Posterior cingulate gyrus (tissue), 11 donors: ENCODE measurements around the gene ANKDD1B.
"Not testable (repeated sequence)": the region's sequence is repeated elsewhere in the genome, so short reads cannot be mapped to it uniquely, and the experiment has no call there.

Source experiments
- DNase-seq, 10 donors: peaks; one replicate each; pipeline versions ENCODE4 v3.0.0 to v3.0.0-alpha.2; 2020 to 2021; ENCODE audit warnings: mixed read lengths in 3 of 10
- intact Hi-C: fragments of 100-400 bp; cut with DNase I; formaldehyde crosslinking; loops from one replicate; pipeline ENCODE4 v1.15.1; 2023

The ANKDD1B gene

DNA sequence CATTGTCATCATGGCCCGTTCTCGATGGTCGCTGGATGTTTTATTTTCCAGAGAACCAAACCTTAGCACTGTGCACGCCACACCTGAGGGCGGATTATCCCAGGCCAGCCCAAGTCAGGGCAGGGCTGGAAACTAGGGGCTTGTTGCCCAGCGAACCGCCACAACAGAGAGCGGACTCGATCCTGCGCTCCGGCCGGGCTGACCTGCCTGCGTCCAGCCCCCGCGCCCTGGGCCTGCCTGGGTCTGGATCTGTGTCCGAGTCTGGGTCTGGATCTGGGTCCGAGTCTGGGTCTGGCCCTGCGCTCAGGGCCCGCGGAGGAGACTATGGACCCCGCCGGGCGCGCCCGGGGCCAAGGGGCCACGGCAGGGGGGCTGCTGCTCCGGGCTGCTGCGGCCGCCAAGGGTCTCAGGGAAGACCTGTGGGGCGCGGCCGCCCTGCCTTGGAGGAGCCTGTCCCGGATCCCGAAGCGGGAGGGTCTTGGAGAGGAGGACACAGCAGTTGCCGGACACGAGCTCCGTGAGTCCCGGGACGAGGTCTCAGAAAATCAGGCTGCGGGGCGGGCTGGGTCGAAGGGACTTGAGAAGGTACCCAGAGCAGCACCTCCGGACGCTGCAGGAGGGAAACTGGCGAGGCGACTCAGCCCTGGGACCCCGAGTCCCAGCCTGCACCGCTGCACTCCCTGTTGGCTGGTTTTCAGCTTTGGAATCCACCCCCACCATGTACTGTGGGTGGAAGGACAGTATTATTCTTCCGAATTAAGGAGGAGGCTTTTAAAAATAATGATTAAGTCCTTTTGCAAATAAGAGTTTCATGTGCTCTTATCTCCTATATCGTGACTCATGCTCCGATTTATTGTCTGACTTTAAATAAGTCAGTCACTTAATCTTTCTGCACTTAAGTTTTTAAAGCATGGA lies at the start of gene ANKDD1B:
Gene ANKDD1B (plus strand): TSS at position 143 of the 915 bp plus-strand sequence. CDS start 182 bp downstream, at position 325.
- DNase-seq = peak in 7 of 10 donors; percentile 12 to 82 (median 33)
- intact Hi-C loops = no loop called here

DNA sequence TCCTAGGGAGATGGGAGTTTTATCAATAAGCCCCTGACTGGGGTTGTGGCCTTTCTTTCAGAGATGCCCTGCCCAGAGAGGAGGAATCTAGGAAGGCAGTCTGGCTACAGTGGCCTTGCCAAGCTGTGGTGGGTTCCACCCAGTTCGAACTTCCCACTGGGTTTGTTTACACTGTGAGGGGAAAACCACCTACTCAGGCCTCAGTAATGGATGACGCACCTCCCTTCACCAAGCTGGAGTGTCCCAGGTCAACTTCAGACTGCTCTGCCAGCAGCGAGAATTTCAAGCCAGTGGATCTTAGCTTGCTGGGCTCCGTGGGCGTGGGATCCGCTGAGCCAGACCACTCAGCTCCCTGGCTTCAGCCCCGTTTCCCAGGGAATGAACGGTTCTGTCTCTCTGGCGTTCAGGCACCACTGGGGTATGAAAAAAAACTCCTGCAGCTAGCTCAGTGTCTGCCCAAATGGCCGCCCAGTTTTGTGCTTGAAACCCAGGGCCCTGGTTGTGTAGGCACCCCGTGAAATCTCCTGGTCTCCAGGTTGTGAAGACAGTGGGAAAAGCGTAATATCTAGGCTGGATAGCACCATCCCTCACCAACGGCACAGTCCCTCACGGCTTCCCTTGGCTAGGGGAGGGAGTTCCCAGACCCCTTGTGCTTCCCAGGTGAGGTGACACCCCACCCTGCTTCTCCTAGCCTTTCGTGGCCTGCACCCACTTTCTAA lies 45.1 kb upstream of the ANKDD1B start:
- peak in 1 of 10 donors; percentile 63 for DNase-seq
- intact Hi-C loops = not testable (repeated sequence)

DNA sequence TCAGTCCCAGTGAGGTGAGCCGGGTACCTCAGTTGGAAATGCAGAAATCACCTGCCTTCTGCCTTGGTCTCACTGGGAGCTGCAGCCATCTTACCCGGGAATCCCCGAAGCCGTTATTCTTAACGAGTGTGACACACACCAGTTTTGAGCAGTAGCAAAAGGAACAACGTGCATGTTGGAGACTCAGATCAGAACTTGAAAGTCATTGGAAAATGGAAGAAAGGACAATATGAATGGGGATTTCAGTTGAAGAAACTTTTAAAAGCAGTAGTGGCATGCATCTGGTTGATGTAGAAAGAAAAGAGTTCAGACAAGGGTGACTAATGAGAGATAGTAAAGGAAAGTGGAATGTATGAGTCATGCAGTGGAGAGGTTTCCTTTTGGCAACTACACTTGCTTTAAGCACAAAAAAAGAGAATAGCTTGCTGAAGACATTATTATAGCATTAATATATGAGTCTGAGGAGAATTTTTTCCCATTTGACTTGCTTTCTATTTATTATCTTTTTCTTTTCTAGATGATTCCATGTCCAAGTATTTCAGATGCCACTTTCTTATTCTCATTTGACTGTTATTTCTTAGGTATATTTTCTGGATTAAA lies 44.4 kb upstream of the ANKDD1B start:
- intact Hi-C loops = no loop called here
- DNase-seq = no peak

DNA sequence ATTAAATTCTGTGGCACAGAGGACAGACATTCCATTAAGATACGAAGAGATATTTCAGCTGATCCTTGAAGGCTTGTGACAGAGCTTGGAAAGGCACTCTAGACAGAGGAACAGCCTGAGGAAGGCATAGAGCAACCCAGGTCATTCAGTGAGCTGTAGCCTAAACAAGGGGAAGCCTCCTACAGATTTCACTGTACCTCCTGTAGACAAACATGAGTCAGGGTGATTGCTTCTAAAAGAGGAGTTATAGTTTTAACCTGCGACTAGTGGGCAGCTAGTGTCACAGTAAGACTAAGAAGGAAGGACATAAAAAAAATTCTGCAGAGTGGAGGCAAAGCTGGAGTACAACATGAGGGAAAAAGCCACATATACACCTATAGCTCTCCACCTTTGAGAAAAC lies 43.5 kb upstream of the ANKDD1B start:
- intact Hi-C loops = no loop called here

DNA sequence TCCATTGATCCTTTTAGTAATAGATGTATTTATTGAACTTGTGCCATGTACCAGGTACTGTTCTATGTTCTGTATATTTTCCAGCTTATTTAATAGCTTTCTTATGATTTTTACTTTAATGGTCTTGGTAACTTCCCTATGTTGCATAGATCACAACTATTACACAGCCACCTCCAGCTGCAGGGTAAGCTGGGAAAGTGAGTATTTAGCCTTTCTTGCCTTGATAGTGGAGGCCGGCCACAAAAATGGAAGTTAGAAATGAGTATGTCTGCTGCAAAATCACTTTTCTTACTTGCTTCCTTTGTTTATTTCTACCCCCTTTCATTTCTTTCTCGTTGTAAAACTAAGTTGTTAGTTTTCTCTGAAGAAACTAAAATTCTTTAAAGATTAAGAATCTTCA lies 43.1 kb upstream of the ANKDD1B start:
- no peak for DNase-seq
- intact Hi-C loops = no loop called here

More for the DNA sequence above, 43.5 kb upstream of the ANKDD1B start:
- no peak for DNase-seq

DNA sequence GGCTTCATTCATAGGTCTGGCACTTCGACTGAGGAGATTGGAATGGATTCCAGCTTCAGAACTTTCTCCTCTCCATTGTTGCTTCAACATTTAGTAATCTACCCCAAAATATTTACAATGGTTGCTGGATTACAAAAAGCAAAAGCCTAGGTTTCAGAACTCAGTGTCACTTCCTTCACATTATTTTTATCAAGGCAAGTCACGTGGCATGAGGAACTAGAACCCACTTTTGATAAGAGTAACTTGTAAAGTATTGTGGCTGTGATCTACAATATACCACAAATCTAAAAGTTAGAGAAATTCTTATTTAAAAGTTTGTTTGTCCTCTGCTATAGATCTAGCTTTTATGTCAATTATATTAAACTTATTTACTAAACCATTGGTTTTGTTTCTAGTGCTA lies 39.7 kb upstream of the ANKDD1B start:
- intact Hi-C loops = no loop called here
- DNase-seq = no peak

DNA sequence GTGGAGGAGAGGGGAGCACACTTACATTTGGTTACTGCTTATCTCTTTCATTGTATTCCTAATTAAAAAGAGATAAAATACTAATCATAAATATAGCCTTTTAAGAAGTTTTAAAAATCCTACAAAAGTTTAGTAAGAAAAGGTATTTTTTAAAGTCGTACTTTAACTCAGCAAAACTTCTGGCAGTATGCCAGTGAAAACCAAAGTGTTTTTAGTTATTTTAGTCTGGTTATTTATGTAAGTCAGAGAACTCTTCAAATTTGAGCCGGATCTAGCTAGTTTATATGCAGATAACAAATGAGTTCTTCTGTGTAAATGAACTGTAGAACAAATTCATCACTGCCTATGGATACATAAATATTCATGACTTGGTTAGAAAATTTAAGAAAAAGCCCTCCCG lies 36.5 kb upstream of the ANKDD1B start:
- no peak for DNase-seq
- intact Hi-C loops = no loop called here

DNA sequence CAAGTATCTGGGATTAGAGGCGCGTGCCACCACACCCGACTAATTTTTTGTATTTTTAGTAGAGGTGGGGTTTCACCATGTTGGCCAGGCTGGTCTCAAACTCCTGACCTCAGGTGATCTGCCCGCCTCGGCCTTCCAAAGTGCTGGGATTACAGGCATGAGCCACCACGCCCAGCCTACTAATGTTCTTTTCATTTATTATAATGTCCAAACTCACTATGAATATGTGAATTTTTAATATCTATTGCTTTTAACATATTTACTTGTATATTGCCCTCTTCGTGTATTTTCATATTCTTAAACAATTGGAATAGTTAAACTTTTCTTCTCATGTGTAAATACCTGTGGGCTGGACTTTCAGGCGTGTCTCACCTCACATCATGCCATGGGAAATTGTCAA lies 33.0 kb upstream of the ANKDD1B start:
- intact Hi-C loops, DNase-seq: not testable (repeated sequence)

DNA sequence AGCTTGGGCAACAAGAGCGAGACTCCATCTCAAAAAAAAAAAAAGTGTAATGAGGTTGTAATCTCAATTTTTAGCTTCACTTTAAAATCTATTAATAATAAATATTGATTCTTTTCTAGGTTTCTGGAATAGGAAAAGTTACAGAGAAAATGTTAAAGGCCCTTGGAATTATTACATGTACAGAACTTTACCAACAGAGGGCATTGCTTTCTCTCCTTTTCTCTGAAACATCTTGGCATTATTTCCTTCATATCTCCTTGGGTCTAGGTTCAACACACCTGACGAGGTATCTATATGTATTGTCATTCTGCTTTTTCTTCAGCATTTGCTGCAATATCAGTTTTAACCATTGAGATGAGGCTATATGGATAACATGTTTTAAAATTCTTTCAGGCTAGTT lies 26.6 kb upstream of the ANKDD1B start:
- intact Hi-C loops = no loop called here
- DNase-seq = no peak

DNA sequence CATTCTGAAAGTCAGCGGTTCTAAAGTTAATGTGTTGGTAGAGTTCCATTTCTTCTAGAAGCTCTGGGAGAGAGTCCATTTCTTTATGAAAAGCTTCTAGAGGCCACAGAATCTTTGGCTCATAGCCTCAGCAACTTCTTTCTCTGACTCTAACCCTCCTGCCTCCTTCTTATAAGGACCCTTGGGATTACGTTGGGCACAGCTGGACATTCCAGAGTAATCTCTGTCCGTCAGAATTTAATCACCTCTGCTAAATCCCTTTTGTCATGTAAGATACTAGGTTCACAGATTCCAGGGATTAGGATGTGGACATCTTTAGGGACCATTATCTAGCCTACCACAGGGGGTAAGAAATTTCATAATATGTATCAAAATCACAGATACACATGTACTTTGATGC lies 22.6 kb upstream of the ANKDD1B start:
- no peak for DNase-seq
- intact Hi-C loops = no loop called here

DNA sequence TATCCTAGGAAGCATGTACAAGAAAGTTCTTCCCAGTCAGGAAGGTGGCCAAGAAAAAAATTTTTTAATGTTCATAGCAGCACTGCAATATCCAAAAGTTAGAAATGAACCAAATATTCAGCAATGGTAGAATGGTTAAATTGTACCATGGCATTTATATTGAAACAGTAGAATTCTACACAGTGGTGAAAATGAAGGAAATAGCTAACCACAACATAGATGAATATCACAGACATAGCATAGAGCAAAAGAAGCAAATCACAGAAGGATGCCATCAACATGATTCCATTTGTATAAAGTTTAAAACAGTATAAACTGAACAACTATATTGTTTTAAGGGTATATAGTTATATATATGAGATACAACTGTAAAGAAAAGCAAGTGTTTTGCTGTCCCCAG lies 10.7 kb upstream of the ANKDD1B start:
- no peak for DNase-seq
- intact Hi-C loops = no loop called here

DNA sequence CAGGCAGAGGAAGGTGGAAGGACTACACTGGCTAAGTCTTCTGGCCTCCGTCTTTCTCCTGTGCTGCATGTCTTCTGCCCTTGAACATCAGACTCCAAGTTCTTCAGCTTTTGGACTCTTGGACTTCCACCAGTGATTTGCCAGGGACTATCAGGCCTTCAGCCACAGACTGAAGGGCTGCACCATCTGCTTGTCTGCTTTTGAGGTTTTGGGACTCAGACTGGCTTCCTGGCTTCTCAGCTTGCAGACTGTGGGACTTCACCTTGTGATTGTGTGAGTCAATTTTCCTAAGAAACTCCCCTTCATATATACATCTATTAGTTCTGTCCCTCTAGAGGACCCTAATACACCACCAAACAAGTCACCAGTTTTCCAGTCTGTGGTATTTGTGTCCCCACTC lies 9.7 kb upstream of the ANKDD1B start:
- intact Hi-C loops = no loop called here
- DNase-seq = no peak

DNA sequence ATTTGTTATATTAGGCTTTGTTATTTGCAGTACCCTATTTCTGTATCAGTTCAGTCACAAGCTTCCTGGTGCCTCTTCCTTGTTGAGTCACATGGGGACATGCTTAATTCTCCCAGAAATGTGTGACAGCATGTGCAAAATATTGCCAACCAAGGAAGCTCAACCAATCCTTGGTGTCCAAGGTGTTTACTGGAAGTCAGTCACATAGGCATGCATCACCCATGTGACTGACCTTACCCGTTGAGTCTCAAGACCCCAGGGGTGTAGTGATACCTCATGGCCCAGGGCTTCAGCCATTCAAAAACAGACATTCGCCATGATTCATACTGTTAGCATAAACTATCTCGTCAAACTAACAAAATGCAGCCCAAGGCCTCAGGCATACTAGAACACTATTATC lies 9.3 kb upstream of the ANKDD1B start:
- intact Hi-C loops = no loop called here
- no peak for DNase-seq

DNA sequence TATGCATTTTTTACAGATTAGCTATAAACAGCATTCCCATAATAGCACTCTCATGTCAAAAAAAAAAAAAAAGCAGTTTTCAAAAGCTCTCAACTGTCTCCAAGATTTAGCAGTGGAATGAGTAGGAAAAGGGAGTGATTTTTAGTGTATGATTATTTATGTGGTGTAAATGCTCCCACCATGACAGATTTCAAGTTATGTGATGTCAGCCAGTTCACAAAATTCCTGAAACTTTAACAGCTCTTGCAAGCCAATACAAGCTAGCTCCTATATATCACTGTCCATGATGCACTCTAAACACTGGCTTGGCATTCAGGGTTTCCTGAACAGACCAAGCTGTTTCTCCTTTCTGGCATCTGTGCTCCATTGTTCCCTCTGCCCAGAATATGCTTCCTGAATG lies 7.9 kb upstream of the ANKDD1B start:
- intact Hi-C loops = no loop called here
- DNase-seq = no peak

DNA sequence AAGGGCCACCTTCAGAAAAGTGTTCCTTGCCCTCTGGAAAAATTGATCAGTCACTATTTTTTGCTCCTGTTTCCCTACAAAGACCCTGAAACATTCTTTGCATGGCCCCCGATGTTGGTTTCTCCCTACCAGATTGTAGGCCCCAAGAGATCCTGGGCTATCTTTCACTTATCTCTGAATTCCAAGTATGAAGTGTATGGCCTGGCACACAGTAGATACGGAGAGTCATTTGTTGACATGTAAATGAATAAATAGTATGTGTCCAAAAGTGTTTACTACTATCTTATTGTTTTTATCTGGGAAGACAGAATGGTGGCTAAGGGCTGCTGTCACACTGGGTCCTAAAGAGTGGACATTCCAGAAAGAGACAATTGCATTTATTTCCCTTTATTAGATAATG lies 7.4 kb upstream of the ANKDD1B start:
- DNase-seq = no peak
- intact Hi-C loops = no loop called here

DNA sequence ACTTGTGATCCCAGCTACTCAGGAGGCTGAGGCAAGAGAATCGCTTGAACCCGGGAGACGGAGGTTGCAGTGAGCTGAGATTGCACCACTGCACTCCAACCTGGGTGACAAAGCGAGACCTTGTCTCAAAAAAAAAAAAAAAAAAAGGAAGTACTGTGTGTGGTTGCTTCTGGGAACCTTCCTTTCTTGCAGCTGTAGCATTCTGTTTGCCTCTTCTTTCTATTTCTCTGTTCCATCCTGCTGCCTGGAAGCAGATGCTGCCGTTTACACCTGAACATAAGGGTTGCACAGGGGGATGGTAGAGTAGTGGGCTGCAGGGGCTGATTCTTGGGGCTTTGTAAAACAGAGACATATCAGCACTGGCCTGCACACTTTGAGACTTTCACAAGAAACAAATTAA lies 3.9 kb upstream of the ANKDD1B start:
- DNase-seq, intact Hi-C loops: not testable (repeated sequence)

DNA sequence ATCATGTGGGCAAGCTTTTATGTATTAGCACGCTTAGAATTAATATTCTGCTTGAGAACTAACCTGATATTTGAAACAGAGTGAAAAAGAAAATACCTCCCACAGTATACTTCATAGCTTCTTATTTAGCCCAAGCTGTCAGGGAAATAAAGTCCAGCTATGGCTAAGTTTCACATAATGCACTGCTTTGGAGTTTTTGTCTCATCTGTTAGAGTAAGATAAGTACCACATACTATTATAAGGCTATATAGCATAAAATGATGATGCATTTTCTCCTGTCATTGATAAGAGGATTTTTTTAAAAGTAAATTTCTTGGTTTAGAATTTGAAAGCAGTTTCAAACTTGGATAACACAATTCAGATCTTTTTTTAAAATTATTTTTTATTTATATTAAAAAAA lies 2.4 kb upstream of the ANKDD1B start:
- intact Hi-C loops = no loop called here
- DNase-seq = no peak

DNA sequence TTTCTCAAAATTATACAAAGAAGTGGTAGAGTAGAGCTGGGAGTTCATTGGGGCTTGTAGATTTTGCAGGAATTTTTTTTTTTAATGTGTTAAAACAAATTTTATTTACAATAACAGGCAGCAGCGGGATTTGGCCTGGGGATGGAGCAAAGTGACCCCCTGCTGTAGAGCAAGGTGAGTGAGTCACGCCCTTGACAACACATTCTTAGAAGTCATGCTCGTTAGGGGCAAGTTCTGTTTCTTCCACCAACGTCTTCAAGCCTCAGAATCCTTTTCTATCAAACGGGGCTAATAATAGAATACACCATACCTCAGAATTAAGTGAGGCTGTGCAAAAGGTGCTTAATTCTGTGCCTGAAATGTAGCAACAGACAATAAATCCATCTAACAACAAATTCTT lies 1.1 kb upstream of the ANKDD1B start:
- intact Hi-C loops = no loop called here
- DNase-seq = no peak

DNA sequence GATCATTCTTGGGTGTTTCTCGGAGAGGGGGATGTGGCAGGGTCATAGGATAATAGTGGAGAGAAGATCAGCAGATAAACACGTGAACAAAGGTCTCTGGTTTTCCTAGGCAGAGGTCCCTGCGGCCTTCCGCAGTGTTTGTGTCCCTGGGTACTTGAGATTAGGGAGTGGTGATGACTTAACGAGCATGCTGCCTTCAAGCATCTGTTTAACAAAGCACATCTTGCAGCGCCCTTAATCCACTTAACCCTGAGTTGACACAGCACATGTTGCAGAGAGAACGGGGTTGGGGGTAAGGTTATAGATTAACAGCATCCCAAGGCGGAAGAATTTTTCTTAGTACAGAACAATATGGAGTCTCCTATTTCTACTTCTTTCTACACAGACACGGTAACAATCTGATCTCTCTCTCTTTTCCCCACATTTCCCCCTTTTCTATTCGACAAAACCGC lies 368 bp upstream of the ANKDD1B start:
- intact Hi-C loops, DNase-seq: not testable (repeated sequence)

DNA sequence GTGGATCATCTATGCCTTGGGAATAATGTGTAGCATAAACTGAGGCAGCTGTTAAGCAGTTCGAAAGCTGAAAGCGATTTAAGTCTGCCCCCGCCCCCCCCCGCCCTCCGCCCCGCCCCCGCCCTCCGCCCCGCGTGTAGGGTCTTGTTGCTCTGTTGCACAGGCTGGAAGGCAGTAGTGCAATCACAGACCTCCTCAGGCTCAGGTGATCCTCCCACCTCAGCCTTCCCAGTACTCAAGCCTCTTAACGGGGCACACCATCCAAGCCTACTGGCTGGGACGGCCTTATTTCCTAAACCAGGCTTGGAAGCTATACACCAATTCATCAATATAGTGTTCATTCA lies 945 bp downstream of the ANKDD1B start:
- intact Hi-C loops = no loop called here
- DNase-seq = no peak

DNA sequence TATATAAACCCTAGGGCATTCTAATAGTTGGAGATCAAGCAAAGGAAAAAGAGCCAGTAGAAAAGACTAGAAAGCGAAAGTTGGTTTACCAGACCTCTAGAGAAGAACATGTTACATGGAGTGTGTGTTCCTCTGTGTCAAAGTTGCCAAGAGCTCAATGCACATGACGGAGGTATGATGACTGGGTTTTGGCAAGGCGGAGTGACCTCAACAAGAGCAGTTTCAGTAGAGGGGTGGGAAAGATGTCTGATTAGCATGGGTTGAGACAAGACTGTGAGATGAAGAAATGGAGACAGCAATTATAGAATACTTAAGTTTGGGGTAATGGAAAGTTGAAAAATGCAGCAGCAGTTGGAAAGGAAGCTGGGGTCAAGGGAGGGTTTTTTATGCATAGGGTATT lies 1.6 kb downstream of the ANKDD1B start:
- intact Hi-C loops = no loop called here
- no peak for DNase-seq
